WTC11 (cell line): ENCODE results near the gene RADX. TPM values are rescaled to one million over a fixed set of nuclear protein-coding genes. Genes with fewer than 3 reads are reported as not detected.

Experiments used
- ATAC-seq: fragments of 200-7000 bp; cut with Tn5 transposase; 2 replicates; pipeline ENCODE4 v1.10.0; 2021; ENCODE audit warnings: mild to moderate bottlenecking, moderate library complexity
- CTCF ChIA-PET: fragments of 300-600 bp; sonication (Branson Sonifier 250); formaldehyde crosslinking; loops from one replicate; lab custom pipeline; 2021; ENCODE audit warnings: antibody characterized with exemption; lab: Charles Lee
- POLR2A ChIA-PET: fragments of 350-600 bp; sonication (Branson Sonifier 250); formaldehyde crosslinking; loops from one replicate; lab custom pipeline; 2021; ENCODE audit warnings: antibody characterized with exemption; lab: Charles Lee
- DNase-seq: peaks from one replicate; pipeline ENCODE4 v3.0.0; 2021; ENCODE audit warnings: low spot score
- H3K27ac Mint-ChIP-seq: 2 replicates; pipeline ENCODE4 v1.8.0; 2021; ENCODE audit warnings: mixed read lengths
- H3K27me3 Mint-ChIP-seq: 2 replicates; pipeline ENCODE4 v1.8.0; 2021; ENCODE audit warnings: low read depth, mild to moderate bottlenecking, moderate library complexity, mixed read lengths
- H3K36me3 Mint-ChIP-seq: 2 replicates; pipeline ENCODE4 v1.8.0; 2021; ENCODE audit warnings: mixed read lengths
- H3K4me1 Mint-ChIP-seq: 2 replicates; pipeline ENCODE4 v1.8.0; 2022; ENCODE audit warnings: mixed read lengths
- H3K4me3 Mint-ChIP-seq: 2 replicates; pipeline ENCODE4 v1.8.0; 2021; ENCODE audit warnings: mild to moderate bottlenecking, moderate library complexity, mixed read lengths
- H3K9me3 Mint-ChIP-seq: 2 replicates; pipeline ENCODE4 v1.8.0; 2021; ENCODE audit warnings: mixed read lengths
- CREB1 ChIP-seq: sonication (generic); formaldehyde crosslinking; IDR thresholded peaks from 2 replicates; pipeline ENCODE4 v1.8.0; 2023; ENCODE audit warnings: mild to moderate bottlenecking, missing genetic modification reagents
- E2F4 ChIP-seq: sonication (generic); formaldehyde crosslinking; IDR thresholded peaks from 2 replicates; pipeline ENCODE4 v1.8.1; 2022; ENCODE audit warnings: low read depth, mild to moderate bottlenecking, moderate library complexity, missing genetic modification reagents, borderline replicate concordance
- ELF4 ChIP-seq: sonication (generic); formaldehyde crosslinking; IDR thresholded peaks from 2 replicates; pipeline ENCODE4 v1.8.1; 2022; ENCODE audit warnings: low read depth, mild to moderate bottlenecking, moderate library complexity, missing genetic modification reagents
- GABPB1 ChIP-seq: sonication (generic); formaldehyde crosslinking; IDR thresholded peaks from 2 replicates; pipeline ENCODE4 v1.8.1; 2023; ENCODE audit warnings: mild to moderate bottlenecking, missing genetic modification reagents
- GRHL2 ChIP-seq: fragments of 250-450 bp; sonication (Bioruptor Pico); IDR thresholded peaks from 2 replicates; pipeline ENCODE4 v1.8.0; 2022; ENCODE audit warnings: mild to moderate bottlenecking, moderate library complexity; ENCODE audit not compliant: insufficient replicate concordance, severe bottlenecking
- HMGXB4 ChIP-seq: sonication (generic); formaldehyde crosslinking; IDR thresholded peaks from 2 replicates; pipeline ENCODE4 v1.8.1; 2023; ENCODE audit warnings: mild to moderate bottlenecking, moderate library complexity, missing genetic modification reagents
- KAT7 ChIP-seq: sonication (generic); formaldehyde crosslinking; IDR thresholded peaks from 2 replicates; pipeline ENCODE4 v1.8.1; 2023; ENCODE audit warnings: missing genetic modification reagents, mild to moderate bottlenecking, borderline replicate concordance
- NR2C2 ChIP-seq: sonication (generic); formaldehyde crosslinking; IDR thresholded peaks from 2 replicates; pipeline ENCODE4 v1.8.0; 2022; ENCODE audit warnings: mild to moderate bottlenecking, missing genetic modification reagents
- PREB ChIP-seq: sonication (generic); formaldehyde crosslinking; IDR thresholded peaks from 2 replicates; pipeline ENCODE4 v1.8.1; 2022; ENCODE audit warnings: mild to moderate bottlenecking, missing genetic modification reagents, moderate library complexity, borderline replicate concordance
- ZMAT4 ChIP-seq: fragments of 250-450 bp; sonication (Bioruptor Pico); IDR thresholded peaks from 2 replicates; pipeline ENCODE4 v1.9.0; 2021; ENCODE audit warnings: mild to moderate bottlenecking
- ZNF671 ChIP-seq: fragments of 250-450 bp; sonication (Bioruptor Pico); IDR thresholded peaks from 2 replicates; pipeline ENCODE4 v1.8.0; 2021; ENCODE audit warnings: mild to moderate bottlenecking
- total RNA-seq: library from RNA; stranded (reverse); gene quantifications from 3 replicates; pipeline ENCODE4 v1.2.3, GENCODE V29; 2021
- TF ChIP-seq, protein P1 (sequence below): fragments of 250-450 bp; sonication (Bioruptor Pico); IDR thresholded peaks from 2 replicates; pipeline ENCODE4 v1.9.0; 2021; ENCODE audit warnings: mild to moderate bottlenecking
- TF ChIP-seq, protein P2 (sequence below): sonication (generic); formaldehyde crosslinking; IDR thresholded peaks from 2 replicates; pipeline ENCODE4 v1.8.0; 2023; ENCODE audit warnings: mild to moderate bottlenecking, missing genetic modification reagents
- TF ChIP-seq, protein P3 (sequence below): fragments of 200-600 bp; IDR thresholded peaks from 2 replicates; pipeline ENCODE4 v1.8.0; 2022; ENCODE audit warnings: antibody characterized with exemption
- TF ChIP-seq, protein P4 (sequence below): fragments of 250-450 bp; sonication (Bioruptor Pico); conservative IDR thresholded peaks from 2 replicates; pipeline ENCODE4 v1.9.0; 2021; ENCODE audit warnings: mild to moderate bottlenecking
- TF ChIP-seq, protein P5 (sequence below): fragments of 250-450 bp; sonication (Bioruptor Pico); IDR thresholded peaks from 2 replicates; pipeline ENCODE4 v1.9.0; 2021; ENCODE audit warnings: mild to moderate bottlenecking, borderline replicate concordance

Gene RADX
- total RNA-seq, 1 experiment from 2014 or later: 4.4 TPM

GRCh38 chrX:106718709-106719108 lies 106.9 kb downstream of the RADX start:
- no peak for DNase-seq
- ChIA-PET CTCF (no interaction called here), POLR2A (no interaction called here)
- Mint-ChIP-seq H3K36me3 (no peaks in the 10 kb centered on the region), H3K27me3 (peaks cover 3% of the 10 kb centered on the region), H3K4me1 (no peaks in the 10 kb centered on the region), H3K4me3 (no peak overlapping the region), H3K27ac (no peak overlapping the region), H3K9me3 (no peaks in the 10 kb centered on the region)
- TF ChIP-seq, protein P1, sequence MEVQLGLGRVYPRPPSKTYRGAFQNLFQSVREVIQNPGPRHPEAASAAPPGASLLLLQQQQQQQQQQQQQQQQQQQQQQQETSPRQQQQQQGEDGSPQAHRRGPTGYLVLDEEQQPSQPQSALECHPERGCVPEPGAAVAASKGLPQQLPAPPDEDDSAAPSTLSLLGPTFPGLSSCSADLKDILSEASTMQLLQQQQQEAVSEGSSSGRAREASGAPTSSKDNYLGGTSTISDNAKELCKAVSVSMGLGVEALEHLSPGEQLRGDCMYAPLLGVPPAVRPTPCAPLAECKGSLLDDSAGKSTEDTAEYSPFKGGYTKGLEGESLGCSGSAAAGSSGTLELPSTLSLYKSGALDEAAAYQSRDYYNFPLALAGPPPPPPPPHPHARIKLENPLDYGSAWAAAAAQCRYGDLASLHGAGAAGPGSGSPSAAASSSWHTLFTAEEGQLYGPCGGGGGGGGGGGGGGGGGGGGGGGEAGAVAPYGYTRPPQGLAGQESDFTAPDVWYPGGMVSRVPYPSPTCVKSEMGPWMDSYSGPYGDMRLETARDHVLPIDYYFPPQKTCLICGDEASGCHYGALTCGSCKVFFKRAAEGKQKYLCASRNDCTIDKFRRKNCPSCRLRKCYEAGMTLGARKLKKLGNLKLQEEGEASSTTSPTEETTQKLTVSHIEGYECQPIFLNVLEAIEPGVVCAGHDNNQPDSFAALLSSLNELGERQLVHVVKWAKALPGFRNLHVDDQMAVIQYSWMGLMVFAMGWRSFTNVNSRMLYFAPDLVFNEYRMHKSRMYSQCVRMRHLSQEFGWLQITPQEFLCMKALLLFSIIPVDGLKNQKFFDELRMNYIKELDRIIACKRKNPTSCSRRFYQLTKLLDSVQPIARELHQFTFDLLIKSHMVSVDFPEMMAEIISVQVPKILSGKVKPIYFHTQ: no peak
- TF ChIP-seq CREB1 (CRISPR knock-in tag) (no peak), E2F4 (CRISPR knock-in tag) (no peak), ZMAT4 (CRISPR knock-in tag) (no peak), GRHL2 (CRISPR knock-in tag) (no peak), ZNF671 (CRISPR knock-in tag) (no peak), HMGXB4 (CRISPR knock-in tag) (no peak), PREB (CRISPR knock-in tag) (no peak), KAT7 (CRISPR knock-in tag) (no peak), GABPB1 (CRISPR knock-in tag) (no peak), ELF4 (CRISPR knock-in tag) (no peak), NR2C2 (CRISPR knock-in tag) (no peak)
- TF ChIP-seq, protein P2, sequence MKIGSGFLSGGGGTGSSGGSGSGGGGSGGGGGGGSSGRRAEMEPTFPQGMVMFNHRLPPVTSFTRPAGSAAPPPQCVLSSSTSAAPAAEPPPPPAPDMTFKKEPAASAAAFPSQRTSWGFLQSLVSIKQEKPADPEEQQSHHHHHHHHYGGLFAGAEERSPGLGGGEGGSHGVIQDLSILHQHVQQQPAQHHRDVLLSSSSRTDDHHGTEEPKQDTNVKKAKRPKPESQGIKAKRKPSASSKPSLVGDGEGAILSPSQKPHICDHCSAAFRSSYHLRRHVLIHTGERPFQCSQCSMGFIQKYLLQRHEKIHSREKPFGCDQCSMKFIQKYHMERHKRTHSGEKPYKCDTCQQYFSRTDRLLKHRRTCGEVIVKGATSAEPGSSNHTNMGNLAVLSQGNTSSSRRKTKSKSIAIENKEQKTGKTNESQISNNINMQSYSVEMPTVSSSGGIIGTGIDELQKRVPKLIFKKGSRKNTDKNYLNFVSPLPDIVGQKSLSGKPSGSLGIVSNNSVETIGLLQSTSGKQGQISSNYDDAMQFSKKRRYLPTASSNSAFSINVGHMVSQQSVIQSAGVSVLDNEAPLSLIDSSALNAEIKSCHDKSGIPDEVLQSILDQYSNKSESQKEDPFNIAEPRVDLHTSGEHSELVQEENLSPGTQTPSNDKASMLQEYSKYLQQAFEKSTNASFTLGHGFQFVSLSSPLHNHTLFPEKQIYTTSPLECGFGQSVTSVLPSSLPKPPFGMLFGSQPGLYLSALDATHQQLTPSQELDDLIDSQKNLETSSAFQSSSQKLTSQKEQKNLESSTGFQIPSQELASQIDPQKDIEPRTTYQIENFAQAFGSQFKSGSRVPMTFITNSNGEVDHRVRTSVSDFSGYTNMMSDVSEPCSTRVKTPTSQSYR (CRISPR knock-in tag): no peak
- TF ChIP-seq, protein P3, sequence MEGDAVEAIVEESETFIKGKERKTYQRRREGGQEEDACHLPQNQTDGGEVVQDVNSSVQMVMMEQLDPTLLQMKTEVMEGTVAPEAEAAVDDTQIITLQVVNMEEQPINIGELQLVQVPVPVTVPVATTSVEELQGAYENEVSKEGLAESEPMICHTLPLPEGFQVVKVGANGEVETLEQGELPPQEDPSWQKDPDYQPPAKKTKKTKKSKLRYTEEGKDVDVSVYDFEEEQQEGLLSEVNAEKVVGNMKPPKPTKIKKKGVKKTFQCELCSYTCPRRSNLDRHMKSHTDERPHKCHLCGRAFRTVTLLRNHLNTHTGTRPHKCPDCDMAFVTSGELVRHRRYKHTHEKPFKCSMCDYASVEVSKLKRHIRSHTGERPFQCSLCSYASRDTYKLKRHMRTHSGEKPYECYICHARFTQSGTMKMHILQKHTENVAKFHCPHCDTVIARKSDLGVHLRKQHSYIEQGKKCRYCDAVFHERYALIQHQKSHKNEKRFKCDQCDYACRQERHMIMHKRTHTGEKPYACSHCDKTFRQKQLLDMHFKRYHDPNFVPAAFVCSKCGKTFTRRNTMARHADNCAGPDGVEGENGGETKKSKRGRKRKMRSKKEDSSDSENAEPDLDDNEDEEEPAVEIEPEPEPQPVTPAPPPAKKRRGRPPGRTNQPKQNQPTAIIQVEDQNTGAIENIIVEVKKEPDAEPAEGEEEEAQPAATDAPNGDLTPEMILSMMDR: no peak
- TF ChIP-seq, protein P4, sequence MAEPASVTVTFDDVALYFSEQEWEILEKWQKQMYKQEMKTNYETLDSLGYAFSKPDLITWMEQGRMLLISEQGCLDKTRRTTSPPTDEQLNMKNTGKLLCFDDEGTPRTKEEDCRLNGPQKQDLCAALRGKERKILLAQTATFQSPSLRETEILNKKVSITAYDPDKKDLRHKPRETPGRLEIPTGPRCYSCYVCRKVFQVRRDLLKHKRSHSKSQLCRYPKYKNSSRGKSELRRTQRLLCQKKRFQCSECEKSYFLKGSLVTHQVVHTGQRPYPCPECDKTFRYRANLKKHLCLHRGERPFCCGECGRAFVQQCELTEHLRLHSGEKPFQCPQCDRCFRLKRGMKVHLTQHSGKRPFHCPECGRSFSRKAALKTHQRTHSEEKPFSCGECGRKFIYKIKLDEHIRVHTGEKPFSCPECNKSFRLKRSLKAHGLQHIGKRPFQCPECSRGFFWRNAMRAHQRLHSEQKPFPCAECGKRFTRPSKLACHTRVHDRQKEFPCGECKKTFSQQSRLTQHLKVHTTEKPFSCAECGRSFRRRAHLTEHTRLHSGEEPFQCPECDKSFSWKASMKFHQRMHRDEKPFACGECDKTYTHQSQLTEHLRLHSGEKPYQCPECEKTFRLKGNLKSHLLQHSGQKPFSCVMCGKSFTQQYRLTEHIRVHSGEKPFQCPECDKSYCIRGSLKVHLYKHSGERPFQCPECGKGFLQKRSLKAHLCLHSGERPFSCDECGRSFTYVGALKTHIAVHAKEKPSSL (CRISPR knock-in tag): no peak
- TF ChIP-seq, protein P5, sequence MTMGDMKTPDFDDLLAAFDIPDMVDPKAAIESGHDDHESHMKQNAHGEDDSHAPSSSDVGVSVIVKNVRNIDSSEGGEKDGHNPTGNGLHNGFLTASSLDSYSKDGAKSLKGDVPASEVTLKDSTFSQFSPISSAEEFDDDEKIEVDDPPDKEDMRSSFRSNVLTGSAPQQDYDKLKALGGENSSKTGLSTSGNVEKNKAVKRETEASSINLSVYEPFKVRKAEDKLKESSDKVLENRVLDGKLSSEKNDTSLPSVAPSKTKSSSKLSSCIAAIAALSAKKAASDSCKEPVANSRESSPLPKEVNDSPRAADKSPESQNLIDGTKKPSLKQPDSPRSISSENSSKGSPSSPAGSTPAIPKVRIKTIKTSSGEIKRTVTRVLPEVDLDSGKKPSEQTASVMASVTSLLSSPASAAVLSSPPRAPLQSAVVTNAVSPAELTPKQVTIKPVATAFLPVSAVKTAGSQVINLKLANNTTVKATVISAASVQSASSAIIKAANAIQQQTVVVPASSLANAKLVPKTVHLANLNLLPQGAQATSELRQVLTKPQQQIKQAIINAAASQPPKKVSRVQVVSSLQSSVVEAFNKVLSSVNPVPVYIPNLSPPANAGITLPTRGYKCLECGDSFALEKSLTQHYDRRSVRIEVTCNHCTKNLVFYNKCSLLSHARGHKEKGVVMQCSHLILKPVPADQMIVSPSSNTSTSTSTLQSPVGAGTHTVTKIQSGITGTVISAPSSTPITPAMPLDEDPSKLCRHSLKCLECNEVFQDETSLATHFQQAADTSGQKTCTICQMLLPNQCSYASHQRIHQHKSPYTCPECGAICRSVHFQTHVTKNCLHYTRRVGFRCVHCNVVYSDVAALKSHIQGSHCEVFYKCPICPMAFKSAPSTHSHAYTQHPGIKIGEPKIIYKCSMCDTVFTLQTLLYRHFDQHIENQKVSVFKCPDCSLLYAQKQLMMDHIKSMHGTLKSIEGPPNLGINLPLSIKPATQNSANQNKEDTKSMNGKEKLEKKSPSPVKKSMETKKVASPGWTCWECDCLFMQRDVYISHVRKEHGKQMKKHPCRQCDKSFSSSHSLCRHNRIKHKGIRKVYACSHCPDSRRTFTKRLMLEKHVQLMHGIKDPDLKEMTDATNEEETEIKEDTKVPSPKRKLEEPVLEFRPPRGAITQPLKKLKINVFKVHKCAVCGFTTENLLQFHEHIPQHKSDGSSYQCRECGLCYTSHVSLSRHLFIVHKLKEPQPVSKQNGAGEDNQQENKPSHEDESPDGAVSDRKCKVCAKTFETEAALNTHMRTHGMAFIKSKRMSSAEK (CRISPR knock-in tag): no peak
- ATAC-seq: no peak
